Fibroblast of lung (primary cell): ENCODE data around the gene MYPOP. TPM values are rescaled to one million over a fixed set of nuclear protein-coding genes. Genes with fewer than 3 reads are reported as not detected.

Experiments
- DNase-seq, 2 donors: peaks; one replicate each; pipeline versions ENCODE4 v3.0.0 to v3.0.0-alpha.2; 2010; ENCODE audit warnings: low read depth in 2 of 2
- H2AFZ ChIP-seq: 2 replicates; pipeline ENCODE4 v1.5.1; 2012; ENCODE audit warnings: low read length, control low read depth, inconsistent platforms
- H3K27ac ChIP-seq: 2 replicates; pipeline ENCODE4 v1.5.1; 2011; ENCODE audit warnings: low read length, control low read depth; ENCODE audit not compliant: insufficient read depth
- H3K27me3 ChIP-seq: 2 replicates; pipeline ENCODE4 v1.5.1; 2011; ENCODE audit warnings: mild to moderate bottlenecking, low read length; ENCODE audit not compliant: control insufficient read depth, insufficient read depth
- H3K36me3 ChIP-seq: 2 replicates; pipeline ENCODE4 v1.5.1; 2011; ENCODE audit warnings: low read length; ENCODE audit not compliant: control insufficient read depth, insufficient read depth
- H3K4me1 ChIP-seq: 2 replicates; pipeline ENCODE4 v1.5.1; 2011; ENCODE audit warnings: low read length; ENCODE audit not compliant: control insufficient read depth, insufficient read depth; ENCODE audit errors: extremely low read depth
- H3K4me2 ChIP-seq: 2 replicates; pipeline ENCODE4 v1.5.1; 2011; ENCODE audit warnings: low read length, control low read depth; ENCODE audit not compliant: insufficient read depth; ENCODE audit errors: extremely low read depth
- H3K4me3 ChIP-seq, 4 experiments: fragments of 200-600 bp in 1 of 4; sonication (generic) in 1 of 4; replicated peaks in 1 of 4; 2 replicates each; pipeline ENCODE4 v1.5.1; 2011 to 2016; ENCODE audit warnings: low read length in 4 of 4, low read depth in 3 of 4, mild to moderate bottlenecking in 3 of 4, control low read depth in 2 of 4, inconsistent platforms in 1 of 4, mixed read lengths in 1 of 4; ENCODE audit not compliant: insufficient read depth in 1 of 4; ENCODE audit errors: control extremely low read depth in 1 of 4
- H3K79me2 ChIP-seq: 2 replicates; pipeline ENCODE4 v1.5.1; 2012; ENCODE audit warnings: mild to moderate bottlenecking, low read length, inconsistent platforms; ENCODE audit not compliant: control insufficient read depth, insufficient read depth
- H3K9ac ChIP-seq: 2 replicates; pipeline ENCODE4 v1.5.1; 2011; ENCODE audit warnings: mild to moderate bottlenecking, low read length, control low read depth; ENCODE audit not compliant: insufficient read depth
- H3K9me3 ChIP-seq: 2 replicates; pipeline ENCODE4 v1.5.1; 2012; ENCODE audit warnings: low read depth, low read length; ENCODE audit not compliant: control insufficient read depth, insufficient read depth
- H4K20me1 ChIP-seq: 2 replicates; pipeline ENCODE4 v1.5.1; 2011; ENCODE audit warnings: low read length; ENCODE audit not compliant: control insufficient read depth, insufficient read depth; ENCODE audit errors: extremely low read depth
- EZH2 ChIP-seq: IDR thresholded peaks from 2 replicates; pipeline ENCODE4 v1.5.1; 2012; ENCODE audit warnings: low read length, control low read depth, mild to moderate bottlenecking; ENCODE audit errors: missing control alignments
- polyA plus RNA-seq, 2 donors: library from polyadenylated mRNA; depleted of rRNA in 1 of 2; stranded (reverse) in 1 of 2; unstranded in 1 of 2; fragments of >200 nt; gene quantifications; 2 replicates each; pipeline ENCODE4 v1.2.1, GENCODE V29; 2011 to 2012; ENCODE audit warnings: missing spikeins in 1 of 2
- total RNA-seq: library from RNA; depleted of rRNA; stranded (reverse); fragments of >200 nt; gene quantifications from 2 replicates; pipeline ENCODE4 v1.2.1, GENCODE V29; 2014
- TF ChIP-seq, protein P1 (sequence below), 2 donors: IDR thresholded peaks in 1 of 2; conservative IDR thresholded peaks in 1 of 2; 1 replicate in 1 of 2; 2 replicates in 1 of 2; pipeline ENCODE4 v1.5.1; 2011 to 2012; ENCODE audit warnings: low read length in 2 of 2, control low read depth in 1 of 2, inconsistent platforms in 1 of 2, low read depth in 1 of 2, mild to moderate bottlenecking in 1 of 2

MYPOP gene
- total and polyA plus RNA-seq, 2 donors (not counting 1 experiment from before 2014, with no cell fraction given) = 0.81 to 1.3 TPM

DNA sequence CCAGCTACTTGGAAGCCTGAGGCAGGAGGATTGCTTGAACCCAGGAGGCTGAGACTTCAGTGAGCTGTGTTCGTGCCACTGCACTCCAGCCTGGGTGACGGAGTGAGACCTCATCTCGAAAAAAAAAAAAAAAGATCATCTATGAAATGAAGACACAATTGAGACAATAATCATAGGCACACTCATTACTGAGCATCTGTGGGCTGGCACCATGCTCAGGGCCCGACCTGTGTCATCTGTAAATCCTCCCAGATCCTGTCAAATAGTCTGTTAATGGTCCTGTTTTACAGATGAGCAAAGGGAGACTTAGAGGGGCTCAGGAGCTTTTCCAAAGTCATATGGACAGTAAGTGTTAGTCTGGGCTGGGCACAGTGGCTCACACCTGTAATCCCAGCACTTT lies 16.3 kb upstream of the MYPOP start:
- no peaks in the 10 kb centered on the region for H3K4me1 ChIP-seq
- H4K20me1 ChIP-seq = no peaks in the 10 kb centered on the region

GRCh38 chr19:45917421-45918091 lies 15.1 kb upstream of the MYPOP start:
- TF ChIP-seq, protein P1, sequence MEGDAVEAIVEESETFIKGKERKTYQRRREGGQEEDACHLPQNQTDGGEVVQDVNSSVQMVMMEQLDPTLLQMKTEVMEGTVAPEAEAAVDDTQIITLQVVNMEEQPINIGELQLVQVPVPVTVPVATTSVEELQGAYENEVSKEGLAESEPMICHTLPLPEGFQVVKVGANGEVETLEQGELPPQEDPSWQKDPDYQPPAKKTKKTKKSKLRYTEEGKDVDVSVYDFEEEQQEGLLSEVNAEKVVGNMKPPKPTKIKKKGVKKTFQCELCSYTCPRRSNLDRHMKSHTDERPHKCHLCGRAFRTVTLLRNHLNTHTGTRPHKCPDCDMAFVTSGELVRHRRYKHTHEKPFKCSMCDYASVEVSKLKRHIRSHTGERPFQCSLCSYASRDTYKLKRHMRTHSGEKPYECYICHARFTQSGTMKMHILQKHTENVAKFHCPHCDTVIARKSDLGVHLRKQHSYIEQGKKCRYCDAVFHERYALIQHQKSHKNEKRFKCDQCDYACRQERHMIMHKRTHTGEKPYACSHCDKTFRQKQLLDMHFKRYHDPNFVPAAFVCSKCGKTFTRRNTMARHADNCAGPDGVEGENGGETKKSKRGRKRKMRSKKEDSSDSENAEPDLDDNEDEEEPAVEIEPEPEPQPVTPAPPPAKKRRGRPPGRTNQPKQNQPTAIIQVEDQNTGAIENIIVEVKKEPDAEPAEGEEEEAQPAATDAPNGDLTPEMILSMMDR (conservative IDR thresholded peaks at IDR 0.05 in 1 of 2, IDR thresholded peaks at IDR 0.05 in 1 of 2; ENCODE audit: low read depth in 1 of 2, low read length in 2 of 2) = no peak
- TF ChIP-seq EZH2 = no peak
- no peaks in the 10 kb centered on the region for H3K79me2 ChIP-seq
- no peaks in the 10 kb centered on the region for H3K9me3 ChIP-seq
- no peaks in the 10 kb centered on the region for H3K4me1 ChIP-seq
- H3K27me3 ChIP-seq = peaks cover 5% of the 10 kb centered on the region
- no peak overlapping the region for H3K4me2 ChIP-seq
- no peak for DNase-seq
- H3K4me3 ChIP-seq = no peak overlapping the region
- H3K36me3 ChIP-seq = no peaks in the 10 kb centered on the region
- H2AFZ ChIP-seq = no peak overlapping the region
- no peaks in the 10 kb centered on the region for H4K20me1 ChIP-seq
- H3K27ac ChIP-seq = no peak overlapping the region
- no peak overlapping the region for H3K9ac ChIP-seq

More for the DNA sequence above, 16.3 kb upstream of the MYPOP start:
- DNase-seq = no peak
- Histone ChIP-seq H2AFZ (no peak overlapping the region), H3K4me3 (no peak overlapping the region), H3K36me3 (no peaks in the 10 kb centered on the region), H3K9me3 (no peaks in the 10 kb centered on the region), H3K27me3 (peaks cover 5% of the 10 kb centered on the region), H3K9ac (no peak overlapping the region), H3K27ac (no peak overlapping the region), H3K4me2 (no peak overlapping the region), H3K79me2 (no peaks in the 10 kb centered on the region)
- TF ChIP-seq, protein P1 (conservative IDR thresholded peaks at IDR 0.05 in 1 of 2, IDR thresholded peaks at IDR 0.05 in 1 of 2; ENCODE audit: low read depth in 1 of 2, low read length in 2 of 2) = no peak
- TF ChIP-seq EZH2 = no peak

- Histone ChIP-seq H3K36me3 (no peaks in the 10 kb centered on the region), H3K9ac (no peak within 1 kb of the TSS), H4K20me1 (no peaks in the 10 kb centered on the region), H2AFZ (no peak within 1 kb of the TSS), H3K79me2 (no peaks in the 10 kb centered on the region), H3K4me1 (no peaks in the 10 kb centered on the region), H3K27me3 (peaks cover 2% of the 10 kb centered on the region), H3K9me3 (no peaks in the 10 kb centered on the region), H3K27ac (no peak within 1 kb of the TSS), H3K4me3 (no peak within 1 kb of the TSS), H3K4me2 (no peak within 1 kb of the TSS)
- DNase-seq = no peak
- TF ChIP-seq, protein P1 (conservative IDR thresholded peaks at IDR 0.05 in 1 of 2, IDR thresholded peaks at IDR 0.05 in 1 of 2; ENCODE audit: low read depth in 1 of 2, low read length in 2 of 2) = no peak
- no peak for TF ChIP-seq EZH2
Measured at GRCh38 chr19:45913874-45914830, 11.7 kb upstream of the MYPOP start, which contains the start of gene NANOS2. TSS of gene NANOS2 (minus strand) at chr19:45914778. CDS start at chr19:45914693, 85 bp downstream.
